Spleen (tissue), 11 donors: Measurements from ENCODE around the gene PQBP1. TPM values are rescaled to one million over a fixed set of nuclear protein-coding genes. Genes with fewer than 3 reads are reported as not detected.

Experiments used
- DNase-seq: peaks from one replicate; pipeline ENCODE4 v3.0.0-alpha.2; 2020
- H3K27ac ChIP-seq, 8 donors: fragments of 200-600 bp; sonication (generic) in 7 of 8; 1 replicate in 4 of 8; 2 replicates in 4 of 8; pipeline versions ENCODE4 v1.5.0 to v1.8.0; 2016 to 2021; ENCODE audit warnings: inconsistent platforms in 4 of 8, mild to moderate bottlenecking in 4 of 8, moderate library complexity in 1 of 8
- H3K27me3 ChIP-seq, 7 donors: fragments of 200-600 bp; sonication (generic) in 6 of 7; replicated peaks in 1 of 7; 1 replicate in 4 of 7; 2 replicates in 3 of 7; pipeline versions ENCODE4 v1.5.0 to v1.8.0; 2016 to 2021; ENCODE audit warnings: inconsistent platforms in 3 of 7, mild to moderate bottlenecking in 1 of 7
- H3K36me3 ChIP-seq, 6 donors: fragments of 200-600 bp; sonication (generic) in 5 of 6; 1 replicate in 4 of 6; 2 replicates in 2 of 6; pipeline versions ENCODE4 v1.5.0 to v1.8.0; 2016 to 2021; ENCODE audit warnings: inconsistent platforms in 2 of 6
- H3K4me1 ChIP-seq, 6 donors: fragments of 200-600 bp; sonication (generic) in 5 of 6; 1 replicate in 3 of 6; 2 replicates in 3 of 6; pipeline versions ENCODE4 v1.5.0 to v1.8.0; 2016 to 2021; ENCODE audit warnings: inconsistent platforms in 3 of 6
- H3K4me3 ChIP-seq, 8 donors: fragments of 200-600 bp; sonication (generic) in 7 of 8; 1 replicate in 4 of 8; 2 replicates in 4 of 8; pipeline versions ENCODE4 v1.5.0 to v1.8.0; 2016 to 2021; ENCODE audit warnings: inconsistent platforms in 4 of 8, mild to moderate bottlenecking in 4 of 8, moderate library complexity in 2 of 8
- H3K9me3 ChIP-seq, 8 donors: fragments of 200-600 bp; sonication (generic) in 7 of 8; 1 replicate in 4 of 8; 2 replicates in 4 of 8; pipeline versions ENCODE4 v1.5.0 to v1.8.0; 2016 to 2021; ENCODE audit warnings: inconsistent platforms in 4 of 8
- POLR2A ChIP-seq, 3 donors: fragments of 450-650 bp; IDR thresholded peaks; one replicate each; pipeline ENCODE4 v1.5.1; 2017; ENCODE audit warnings: antibody characterized with exemption in 3 of 3, mild to moderate bottlenecking in 1 of 3
- POLR2AphosphoS5 ChIP-seq, 3 donors: sonication (generic); formaldehyde crosslinking; IDR thresholded peaks; one replicate each; pipeline ENCODE4 v1.5.1; 2017; ENCODE audit warnings: antibody characterized with exemption in 3 of 3
- WGBS, 5 donors: extraction: QIAGEN DNeasy Blood & Tissue Kit in 3 of 5; methylation state at CpG; one replicate each; pipeline versions ENCODE4 v1.1.5 to v1.1.7; 2013 to 2018; 5-methylcytosine and 5-hydroxymethylcytosine counted together
- intact Hi-C: fragments of 100-400 bp; cut with DNase I; formaldehyde crosslinking; loops from one replicate; pipeline ENCODE4 v1.15.0; 2023; ENCODE audit warnings: low total_unique reads
- polyA plus RNA-seq, 3 donors: library from polyadenylated mRNA; stranded (reverse); fragments of 200-250 nt; gene quantifications; one replicate each; pipeline ENCODE4 v1.2.1, GENCODE V29; 2013
- total RNA-seq, 7 donors: library from RNA; depleted of rRNA in 3 of 7; stranded (reverse); fragments of >200 nt in 3 of 7; fragmentation: NEBNext Ultra II Directional in 4 of 7; extraction: Animal tissue kit (Norgen Biotek cat#: 25700) in 4 of 7; gene quantifications; one replicate each; pipeline versions ENCODE4 v1.1.0 to v1.2.1, GENCODE V29; 2016 to 2021
- TF ChIP-seq, protein P1 (sequence below), 11 experiments: fragments of 200-600 bp in 7 of 11; fragments of 450-650 bp in 4 of 11; sonication (generic) in 4 of 11; IDR thresholded peaks in 8 of 11; conservative IDR thresholded peaks in 3 of 11; 1 replicate in 7 of 11; 2 replicates in 4 of 11; pipeline versions ENCODE4 v1.4.0 to v1.8.0; 2016 to 2021; ENCODE audit warnings: antibody characterized with exemption in 11 of 11, inconsistent platforms in 4 of 11, mild to moderate bottlenecking in 1 of 11
- donor health status: healthy with polysubstance abuse.
- donor health status: DM: no; HTN: no; CAD: no; lungs with moderate emphysema.
- donor health status: DM: no; HTN: no; CAD: no.
- donor health status: Bipolar disorder and iron deficiency.
- donor health status: healthy.
- donor health status: DM: no; HTN: no; CAD: no.
- donor health status: DM: yes; HTN: yes; CAD: no.

Gene PQBP1
- total and polyA plus RNA-seq, 10 donors: 53.5 to 97.3 (median 70.9) TPM

DNA sequence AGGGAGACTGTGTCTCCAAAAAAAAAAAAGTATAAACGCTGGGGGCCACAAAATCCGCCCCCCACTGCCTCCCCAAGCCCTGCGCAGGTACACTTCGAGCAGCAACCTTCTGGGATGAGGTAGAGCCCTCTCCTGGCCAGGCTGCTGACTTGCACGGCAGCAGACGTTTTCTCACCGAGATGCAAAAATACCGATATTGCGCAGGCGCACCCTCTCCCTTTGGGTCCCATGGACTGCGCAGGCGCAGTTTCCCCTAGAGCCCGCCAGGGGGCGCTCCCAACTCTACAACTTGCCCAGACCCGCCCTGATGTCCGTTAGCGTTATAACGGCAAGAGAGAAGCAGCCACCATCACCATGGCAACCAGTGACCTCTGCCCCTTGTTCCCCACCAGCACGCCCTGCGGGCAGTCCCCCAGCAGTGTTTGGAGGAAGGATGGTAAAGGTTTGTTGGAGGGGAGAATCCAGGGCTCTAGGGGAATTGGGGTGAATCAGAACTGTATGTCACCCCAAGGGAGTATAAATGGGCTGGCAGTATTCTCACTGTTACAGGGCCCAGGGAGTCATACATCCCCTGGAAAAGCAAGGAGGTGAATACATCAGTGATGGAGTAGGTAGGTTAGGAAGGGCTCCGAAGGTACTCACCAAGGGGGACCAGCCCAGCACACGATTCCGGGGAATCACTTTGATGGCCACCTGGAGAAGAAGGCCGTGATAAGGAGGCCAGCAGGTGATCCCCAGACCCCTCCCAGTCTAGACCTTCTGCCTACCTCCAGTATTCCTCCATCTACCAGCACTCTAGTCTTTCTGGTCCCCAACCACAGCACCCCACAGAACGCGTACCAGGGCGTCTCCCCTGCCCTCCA, 19.6 kb downstream of the PQBP1 start:
- peak; percentile 95 for DNase-seq
- Histone ChIP-seq H3K27me3 (no peaks in the 10 kb centered on the region), H3K27ac (peak overlapping the region; percentile 42 to 95 (median 90)), H3K9me3 (no peaks in the 10 kb centered on the region), H3K36me3 (peaks cover 0 to 50% (median 20%) of the 10 kb centered on the region in 6 donors), H3K4me3 (peak overlapping the region; percentile 55 to 91 (median 67)), H3K4me1 (peaks cover 0 to 84% (median 43%) of the 10 kb centered on the region in 6 donors)
- 13 to 42% (median 20%) methylated on average over 11 to 27 of the region's 27 CpGs for WGBS, 5 donors
- intact Hi-C loops: no loop called here
- TF ChIP-seq POLR2A (IDR thresholded peaks at IDR 0.05) (no peak), POLR2AphosphoS5 (IDR thresholded peaks at IDR 0.05) (peak; percentile 71 to 78 (median 77))
- TF ChIP-seq, protein P1, sequence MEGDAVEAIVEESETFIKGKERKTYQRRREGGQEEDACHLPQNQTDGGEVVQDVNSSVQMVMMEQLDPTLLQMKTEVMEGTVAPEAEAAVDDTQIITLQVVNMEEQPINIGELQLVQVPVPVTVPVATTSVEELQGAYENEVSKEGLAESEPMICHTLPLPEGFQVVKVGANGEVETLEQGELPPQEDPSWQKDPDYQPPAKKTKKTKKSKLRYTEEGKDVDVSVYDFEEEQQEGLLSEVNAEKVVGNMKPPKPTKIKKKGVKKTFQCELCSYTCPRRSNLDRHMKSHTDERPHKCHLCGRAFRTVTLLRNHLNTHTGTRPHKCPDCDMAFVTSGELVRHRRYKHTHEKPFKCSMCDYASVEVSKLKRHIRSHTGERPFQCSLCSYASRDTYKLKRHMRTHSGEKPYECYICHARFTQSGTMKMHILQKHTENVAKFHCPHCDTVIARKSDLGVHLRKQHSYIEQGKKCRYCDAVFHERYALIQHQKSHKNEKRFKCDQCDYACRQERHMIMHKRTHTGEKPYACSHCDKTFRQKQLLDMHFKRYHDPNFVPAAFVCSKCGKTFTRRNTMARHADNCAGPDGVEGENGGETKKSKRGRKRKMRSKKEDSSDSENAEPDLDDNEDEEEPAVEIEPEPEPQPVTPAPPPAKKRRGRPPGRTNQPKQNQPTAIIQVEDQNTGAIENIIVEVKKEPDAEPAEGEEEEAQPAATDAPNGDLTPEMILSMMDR (IDR thresholded peaks at IDR 0.05 in 8 of 11, conservative IDR thresholded peaks at IDR 0.05 in 3 of 11): peak; percentile 97 to 99 (median 98)

DNA sequence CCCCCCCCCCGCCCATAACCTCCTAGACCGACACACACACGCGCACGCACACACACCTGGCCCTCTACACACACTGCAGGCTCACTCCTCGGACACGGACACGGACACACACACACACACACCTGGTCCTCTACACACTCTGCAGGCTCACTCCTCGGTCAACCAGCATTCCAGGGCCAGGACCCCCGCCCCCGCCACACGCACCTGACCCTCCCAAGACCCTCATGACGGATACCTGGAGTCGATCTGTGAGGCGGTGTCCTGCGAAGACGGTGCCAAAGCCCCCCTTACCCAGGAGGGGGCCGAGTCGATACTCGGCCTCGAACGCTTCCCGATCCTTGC, 20.5 kb downstream of the PQBP1 start:
- Histone ChIP-seq H3K4me3 (peak overlapping the region; percentile 55 to 91 (median 67)), H3K27ac (peak overlapping the region; percentile 72 to 95 (median 90)), H3K27me3 (no peaks in the 10 kb centered on the region), H3K4me1 (peaks cover 0 to 77% (median 43%) of the 10 kb centered on the region in 6 donors), H3K36me3 (peaks cover 0 to 53% (median 23%) of the 10 kb centered on the region in 6 donors), H3K9me3 (no peaks in the 10 kb centered on the region)
- DNase-seq: no peak
- TF ChIP-seq POLR2A (IDR thresholded peaks at IDR 0.05) (no peak), POLR2AphosphoS5 (IDR thresholded peaks at IDR 0.05) (no peak)
- TF ChIP-seq, protein P1 (IDR thresholded peaks at IDR 0.05 in 8 of 11, conservative IDR thresholded peaks at IDR 0.05 in 3 of 11): no peak
- intact Hi-C loops: no loop called here
- WGBS, 5 donors: 3 to 39% (median 5%) methylated on average over 9 to 23 of the region's 23 CpGs

DNA sequence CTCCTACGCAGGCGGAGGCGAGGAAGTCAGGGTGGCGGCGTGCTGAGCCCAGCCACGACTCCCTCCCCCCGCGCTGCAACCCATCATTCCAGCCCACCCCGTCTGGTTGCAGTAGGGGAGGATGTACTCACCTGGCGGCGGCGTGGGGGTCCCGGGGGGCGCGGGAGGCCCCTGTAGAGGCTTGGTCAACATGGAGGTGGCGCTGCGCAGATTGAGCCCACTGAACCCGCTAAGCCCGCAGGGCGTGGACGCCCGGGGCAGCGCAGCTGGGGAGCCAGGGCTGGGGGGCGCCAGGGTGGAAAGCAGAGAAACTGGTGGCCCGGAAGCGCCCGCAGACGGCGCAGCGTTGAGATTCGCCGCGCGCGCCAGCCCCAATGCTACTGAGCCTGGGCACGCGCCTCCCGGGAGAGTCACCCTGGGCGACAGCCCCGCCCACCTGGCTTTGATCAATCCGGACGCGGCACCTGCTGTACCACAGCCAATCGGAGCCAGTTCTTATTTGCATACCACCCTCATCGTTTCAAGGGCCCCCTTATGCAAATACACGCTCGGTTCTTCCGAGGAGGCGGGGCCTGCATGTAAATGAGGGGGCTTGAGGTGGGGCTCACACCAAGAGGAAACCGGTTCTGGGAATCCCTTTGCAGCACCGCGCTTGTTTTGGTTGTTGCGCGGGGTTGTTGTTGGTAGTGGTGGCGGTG, 21.1 kb downstream of the PQBP1 start, which contains the start of gene PIM2:
PIM2 (minus strand) TSS at position 382 of the 698 bp plus-strand sequence; CDS start at position 192, 190 bp downstream.
- TF ChIP-seq, protein P1 (IDR thresholded peaks at IDR 0.05 in 8 of 11, conservative IDR thresholded peaks at IDR 0.05 in 3 of 11): no peak
- TF ChIP-seq POLR2AphosphoS5 (IDR thresholded peaks at IDR 0.05) (peak; percentile 98 to 99 (median 98)), POLR2A (IDR thresholded peaks at IDR 0.05) (peak in 2 of 3 donors; percentile 77 to 92)
- Histone ChIP-seq H3K4me3 (peak within 1 kb of the TSS; percentile 55 to 91 (median 67)), H3K9me3 (no peaks in the 10 kb centered on the region), H3K27me3 (no peaks in the 10 kb centered on the region), H3K27ac (peak within 1 kb of the TSS; percentile 72 to 95 (median 90)), H3K36me3 (peaks cover 0 to 53% (median 23%) of the 10 kb centered on the region in 6 donors), H3K4me1 (peaks cover 0 to 72% (median 43%) of the 10 kb centered on the region in 6 donors)
- intact Hi-C loops: no loop called here
- peak; percentile 96 for DNase-seq
- WGBS, 5 donors: 0 to 47% (median 2%) methylated on average over 20 to 55 of the region's 55 CpGs
